Frontal cortex (tissue), 4 donors: ENCODE measurements around the gene PRR14L. TPM values are rescaled to one million over a fixed set of nuclear protein-coding genes. Genes with fewer than 3 reads are reported as not detected.
"Not testable (repeated sequence)": the region's sequence is repeated elsewhere in the genome, so short reads cannot be mapped to it uniquely, and the experiment has no call there.

Experiments used
- DNase-seq, 2 donors: peaks; one replicate each; pipeline ENCODE4 v3.0.0; 2012; ENCODE audit warnings: low spot score in 2 of 2
- FAIRE-seq: peaks from 2 replicates; lab custom pipeline; 2012; peaks lifted over from hg19 to GRCh38; lab: Jason Lieb, UNC
- total RNA-seq: library from RNA; depleted of rRNA; stranded (reverse); fragments of >200 nt; gene quantifications from one replicate; pipeline ENCODE4 v1.2.3, GENCODE V29; 2014
- donor health status: control.
- donor health status: control.
- donor health status: control.

The PRR14L gene
- total RNA-seq, 1 donor from 2014 or later: 26.9 TPM

DNA sequence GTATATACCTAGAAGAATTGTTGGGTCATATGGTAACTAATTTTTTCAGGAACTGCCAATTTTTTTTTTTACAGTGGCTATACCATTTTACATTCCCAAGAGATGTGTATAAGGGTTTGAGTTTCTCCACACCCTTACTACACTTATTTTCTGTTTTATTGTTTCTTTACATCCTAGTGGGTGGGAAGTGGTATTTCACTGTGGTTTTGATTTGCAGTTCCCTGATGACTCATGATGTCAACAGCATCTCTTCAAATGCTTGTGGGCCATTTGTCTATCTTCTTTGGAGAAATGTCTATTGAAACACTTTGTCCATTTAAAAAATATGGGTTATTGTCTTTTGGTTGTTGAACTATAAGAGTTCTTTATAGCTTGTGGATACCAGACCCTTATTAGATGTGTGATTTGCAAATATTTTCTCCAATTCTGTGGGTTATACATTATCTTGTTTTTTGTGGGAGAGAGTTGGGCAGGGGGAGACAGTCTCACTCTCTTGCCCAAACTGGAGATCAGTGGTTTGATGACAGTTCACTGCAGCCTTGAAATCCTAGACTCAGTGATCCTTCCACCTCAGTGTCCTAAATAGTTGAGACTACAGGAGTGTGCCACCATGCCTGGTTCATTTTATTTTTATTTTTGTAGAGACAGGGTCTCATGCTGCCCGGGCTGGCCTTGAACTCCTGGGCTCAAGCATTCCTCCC is 57.6 kb downstream of the PRR14L start:
- FAIRE-seq: no peak
- no peak for DNase-seq

DNA sequence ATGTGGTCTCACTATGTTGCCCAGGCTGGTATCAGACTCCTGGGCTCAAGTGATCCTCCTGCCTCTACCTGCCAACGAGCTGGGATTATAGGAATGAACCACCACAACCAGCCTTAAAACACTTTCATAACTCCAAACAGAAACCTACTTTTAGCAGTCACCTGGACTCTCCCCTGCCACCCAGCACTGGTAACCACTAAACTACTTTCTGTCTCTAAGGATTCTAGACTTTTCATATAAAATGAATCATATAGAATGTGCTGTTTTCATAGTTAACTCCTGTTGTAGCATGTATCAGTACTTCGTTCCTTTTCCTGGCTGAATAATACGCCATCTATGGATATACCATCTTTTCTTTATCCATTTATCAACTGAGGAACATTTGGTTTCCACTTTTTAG is 58.5 kb downstream of the PRR14L start:
- no peak for DNase-seq
- FAIRE-seq: no peak

DNA sequence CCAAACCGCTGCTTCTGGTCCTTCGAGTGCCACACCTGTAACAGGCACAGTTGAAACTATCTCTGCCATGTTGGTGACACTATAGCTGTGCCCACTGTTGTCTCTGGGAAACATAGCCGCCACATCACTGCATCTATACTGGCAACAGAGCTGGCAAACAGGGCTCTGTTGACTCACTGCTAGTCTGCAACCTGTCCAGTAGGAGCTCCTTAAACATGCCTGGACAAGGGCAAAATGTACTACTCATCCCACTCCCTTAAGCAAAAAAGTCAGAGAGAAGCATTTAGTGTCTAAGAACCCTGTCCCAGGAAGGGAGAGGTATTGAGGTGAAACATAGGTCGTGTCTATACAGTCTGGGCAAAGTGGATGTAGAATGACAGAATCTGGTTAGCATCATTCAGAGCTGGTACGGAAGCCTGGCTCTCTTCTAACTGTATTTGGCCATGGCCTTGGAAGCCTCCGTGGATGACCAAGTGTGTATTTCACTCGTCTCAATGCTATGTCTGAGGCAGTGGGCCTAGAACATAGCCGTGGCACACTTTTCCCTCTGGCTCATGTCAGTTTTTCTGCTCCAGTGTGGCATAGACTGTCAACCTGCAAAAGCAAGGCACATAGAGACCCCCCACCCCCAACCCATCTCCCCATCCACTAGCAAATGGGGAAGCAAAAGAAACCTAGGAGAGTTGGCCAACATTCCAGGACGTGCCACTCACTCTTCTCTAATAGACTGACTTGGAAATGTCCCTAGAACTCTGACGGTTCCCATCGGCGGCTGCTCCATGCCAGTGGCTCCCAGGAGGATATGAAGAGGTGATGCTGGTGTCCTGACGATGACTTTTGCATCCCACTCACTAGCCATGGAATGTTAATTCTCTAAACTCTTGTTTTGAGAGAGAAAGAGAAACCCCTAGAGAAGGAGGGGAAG is 66.5 kb downstream of the PRR14L start:
- no peak for FAIRE-seq

DNA sequence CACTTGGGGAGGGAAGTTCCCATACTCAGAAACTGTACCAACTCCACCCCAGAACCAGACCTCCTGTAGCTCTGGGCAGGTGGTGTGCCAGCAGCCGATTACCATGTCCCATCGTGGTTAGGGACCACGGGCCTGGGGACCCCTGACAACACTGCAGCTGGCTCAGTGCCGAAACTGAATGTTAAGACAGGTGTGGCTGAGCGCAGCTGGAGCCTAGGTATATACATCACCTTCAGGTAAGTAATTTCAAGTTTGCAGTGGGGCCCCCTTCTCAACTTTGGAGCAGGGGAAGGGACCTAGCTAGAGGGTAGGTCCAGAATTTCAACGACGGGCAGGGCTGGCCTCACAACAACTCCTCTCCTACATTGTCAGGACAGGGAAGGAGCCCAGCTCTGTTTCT is 67.2 kb downstream of the PRR14L start:
- FAIRE-seq (no peak), DNase-seq (no peak)

More for the DNA sequence above, 66.5 kb downstream of the PRR14L start:
- no peak for DNase-seq

DNA sequence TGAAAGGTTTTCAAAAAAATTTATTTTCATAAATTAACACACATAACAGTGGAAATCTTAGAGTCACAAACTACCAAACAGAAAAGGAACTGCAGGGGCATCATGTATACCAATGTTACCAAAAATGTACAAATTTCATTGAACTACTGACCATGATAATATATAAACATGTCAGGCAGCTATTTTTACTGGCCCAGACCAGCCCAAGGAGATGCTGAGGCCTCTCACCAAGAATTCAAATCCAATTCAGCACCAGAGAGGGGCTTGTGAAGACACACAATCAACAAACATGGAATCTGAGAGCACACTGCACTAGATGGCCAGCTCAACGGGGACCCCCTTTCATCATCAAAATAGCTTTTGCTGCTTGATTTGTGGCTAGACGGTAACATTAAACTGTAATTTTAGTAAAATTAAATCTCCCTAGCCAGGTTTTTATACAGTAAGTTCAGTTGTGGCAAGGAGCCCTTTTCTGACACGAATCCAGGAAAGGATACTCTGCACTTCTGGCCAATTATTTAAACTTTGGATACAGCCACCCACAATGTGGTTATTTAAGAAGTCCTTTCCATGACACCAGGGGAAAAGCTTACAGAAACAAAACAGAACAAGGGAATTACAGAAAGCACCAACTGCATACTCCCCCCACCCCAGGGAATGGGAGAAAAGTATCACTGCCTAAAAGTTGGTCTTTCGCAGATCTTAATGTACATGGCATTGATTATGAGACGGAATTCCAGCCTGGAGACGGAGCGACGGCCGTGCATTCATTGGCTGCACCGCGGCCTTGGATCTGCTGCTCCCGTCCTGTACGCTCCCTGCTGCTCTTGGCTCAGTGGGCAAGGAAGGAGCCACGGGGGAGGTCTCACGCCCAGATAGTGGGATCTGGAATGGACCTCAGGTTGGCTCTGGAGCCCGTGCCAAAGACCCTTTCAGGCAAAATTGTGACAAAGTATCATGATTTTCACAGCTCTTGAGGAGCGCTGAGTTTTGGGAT is 68.3 kb downstream of the PRR14L start:
- no peak for FAIRE-seq
- DNase-seq: no peak

DNA sequence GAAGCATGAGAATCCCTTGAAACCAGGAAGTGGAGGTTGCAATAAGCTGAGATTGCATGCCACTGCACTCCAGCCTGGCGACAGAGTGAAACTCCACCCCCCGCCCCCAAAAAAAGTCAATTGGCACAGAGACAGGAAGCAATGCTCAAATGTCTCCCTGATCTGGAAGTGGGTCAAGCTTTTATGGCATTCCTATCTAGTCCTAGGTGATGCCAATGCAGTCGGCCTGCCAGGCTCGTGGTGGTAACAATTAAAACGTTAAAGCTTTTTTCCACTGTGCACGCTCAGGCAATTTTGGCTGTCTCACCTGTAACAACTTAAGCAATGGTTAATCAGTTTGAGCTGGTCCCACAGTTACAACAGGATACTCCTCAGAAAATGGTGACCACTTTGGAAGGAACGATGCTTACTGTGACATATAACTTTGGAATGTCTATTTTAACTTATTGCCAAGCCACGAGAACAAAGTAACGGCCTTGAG is 69.0 kb downstream of the PRR14L start:
- DNase-seq (no peak), FAIRE-seq (no peak)

DNA sequence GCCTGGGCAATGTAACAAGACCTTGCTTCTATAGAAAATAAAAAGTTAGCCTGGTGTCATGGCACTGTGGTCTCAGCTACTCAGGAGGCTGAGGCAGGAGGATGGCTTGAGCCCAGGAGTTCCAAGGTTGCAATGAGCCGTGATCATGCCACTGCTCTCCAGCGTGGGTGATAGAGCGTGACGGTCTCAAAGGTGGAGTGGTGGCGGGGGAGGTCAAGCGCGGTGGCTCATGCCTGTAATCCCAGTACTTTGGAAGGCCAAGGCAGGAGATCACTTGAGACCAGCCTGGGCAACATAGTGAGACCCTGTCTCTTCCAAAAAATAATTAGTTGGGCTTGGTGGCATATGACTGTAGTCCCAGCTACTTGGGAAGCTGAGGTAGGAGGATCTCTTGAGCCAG is 71.2 kb downstream of the PRR14L start:
- FAIRE-seq (no peak), DNase-seq (no peak)

DNA sequence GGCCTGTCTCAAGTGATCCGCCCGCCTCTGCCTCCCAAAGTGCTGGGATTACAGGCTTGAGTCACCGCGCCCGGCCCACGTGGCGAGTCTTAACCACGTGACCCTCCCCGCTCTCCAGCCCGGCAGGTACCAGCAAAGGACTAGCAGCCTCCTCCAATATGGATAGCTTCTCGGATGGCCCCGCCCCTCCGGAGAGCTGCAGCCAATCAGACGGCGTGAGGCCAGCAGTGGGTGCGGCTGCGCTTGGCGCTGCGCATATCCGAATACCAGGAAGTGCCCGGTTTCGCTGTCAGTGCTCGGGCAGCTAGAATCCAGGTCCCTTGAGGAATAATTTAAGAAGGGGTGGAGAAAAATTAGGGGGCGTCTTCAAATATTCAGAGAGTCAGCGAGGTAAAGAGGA is 73.2 kb downstream of the PRR14L start:
- FAIRE-seq (no peak), DNase-seq (peak; percentile 61 to 89)

DNA sequence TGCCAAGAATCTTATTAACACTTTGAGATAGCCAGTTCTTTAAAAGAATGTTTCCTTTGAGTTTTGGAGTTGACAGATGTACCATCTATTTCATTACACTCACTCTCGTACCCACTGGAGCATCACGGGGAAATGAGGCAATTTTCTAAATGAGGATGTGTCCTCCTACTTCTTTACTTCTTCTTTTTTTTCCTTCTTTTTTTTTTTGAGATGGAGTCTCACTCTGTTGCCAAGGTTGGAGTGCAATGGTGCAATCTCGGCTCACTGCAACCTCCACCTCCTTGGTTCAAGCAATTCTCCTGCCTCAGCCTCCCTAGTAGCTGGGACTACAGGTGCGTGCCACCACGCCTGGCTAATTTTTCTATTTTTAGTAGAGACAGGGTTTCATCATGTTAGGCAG is 75.7 kb downstream of the PRR14L start:
- not testable (repeated sequence) for FAIRE-seq, DNase-seq

DNA sequence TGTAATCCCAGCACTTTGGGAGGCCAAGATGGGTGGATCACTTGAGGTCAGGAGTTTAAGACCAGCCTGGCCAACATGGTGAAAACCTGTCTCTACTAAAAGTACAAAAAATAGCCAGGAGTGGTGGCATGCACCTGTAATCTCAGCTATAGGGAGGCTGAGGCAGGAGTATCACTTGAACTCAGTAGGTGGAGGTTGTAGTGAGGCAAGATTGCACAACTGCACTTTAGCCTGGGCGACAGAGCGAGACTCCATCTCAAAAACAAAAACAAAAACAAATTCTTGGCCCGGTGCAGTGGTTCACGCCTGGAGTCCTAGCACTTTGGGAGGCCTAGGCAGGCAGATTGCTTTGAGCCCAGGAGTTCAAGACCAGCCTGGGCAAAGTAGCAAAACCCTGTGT is 81.1 kb downstream of the PRR14L start:
- FAIRE-seq: not testable (repeated sequence)

DNA sequence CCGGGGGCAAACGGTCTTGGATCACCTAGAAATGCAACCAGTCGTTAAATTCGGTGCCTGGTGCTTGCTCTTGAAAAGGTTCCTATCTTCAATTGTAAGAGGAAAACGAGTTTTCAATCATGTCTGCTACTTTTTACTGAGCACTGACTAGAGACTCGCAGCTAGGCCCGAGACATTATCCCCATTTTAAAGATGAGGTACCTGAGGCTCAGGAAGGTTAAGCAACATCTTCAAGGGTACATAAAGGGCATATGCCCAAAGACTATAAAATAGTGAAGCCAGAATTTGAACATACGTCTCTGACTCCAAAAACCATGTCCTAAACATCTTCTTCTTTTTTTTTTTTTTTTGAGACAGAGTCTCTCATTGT is 87.3 kb downstream of the PRR14L start:
- no peak for FAIRE-seq
- no peak for DNase-seq

More for the DNA sequence above, 81.1 kb downstream of the PRR14L start:
- DNase-seq: not testable (repeated sequence)

DNA sequence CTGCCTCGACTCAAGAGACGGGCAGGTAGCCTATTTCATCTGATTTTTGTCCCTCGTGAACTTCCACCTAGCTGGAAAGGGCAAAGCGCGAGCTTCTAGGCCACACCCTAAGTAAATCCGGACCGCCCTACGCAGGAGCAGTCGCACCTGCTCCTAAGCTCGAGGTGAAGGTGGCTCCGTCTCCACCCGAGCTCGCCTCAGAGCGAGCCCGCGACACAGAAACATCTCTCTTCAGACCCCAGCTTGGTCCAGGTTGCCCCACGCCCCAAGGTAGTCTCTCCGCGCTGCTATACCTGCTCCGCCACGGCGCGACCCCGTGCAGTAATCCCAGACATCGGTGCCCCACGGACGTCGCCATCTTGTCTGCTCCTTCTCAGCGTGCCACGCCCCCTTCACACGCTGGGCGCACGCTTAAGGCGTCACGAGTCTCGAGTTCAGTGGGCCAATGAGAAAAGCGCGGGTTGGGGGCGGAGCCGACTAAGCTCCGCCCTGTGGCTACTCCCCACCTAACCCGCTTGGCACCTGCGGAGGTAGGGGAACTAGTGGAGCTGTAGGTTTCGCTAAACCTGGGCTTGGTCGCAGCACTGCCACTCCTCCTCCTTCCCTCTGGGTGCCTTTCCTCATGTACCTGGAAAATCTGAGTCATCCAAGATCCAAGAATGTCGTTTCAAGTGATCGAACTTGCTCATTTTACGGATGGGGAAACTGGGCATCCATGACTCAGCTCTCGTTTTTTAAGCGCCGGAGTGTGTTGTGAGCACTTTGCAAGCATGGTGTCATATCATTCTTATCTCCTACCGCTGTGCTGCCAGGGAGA is 87.9 kb downstream of the PRR14L start, which contains the start of gene PISD:
Gene PISD, minus strand, starts transcription at position 365 of the 817 bp plus-strand sequence. Its CDS starts 7 bp downstream, at position 358.
- peak; percentile 76 to 95 for DNase-seq
- no peak for FAIRE-seq

DNA sequence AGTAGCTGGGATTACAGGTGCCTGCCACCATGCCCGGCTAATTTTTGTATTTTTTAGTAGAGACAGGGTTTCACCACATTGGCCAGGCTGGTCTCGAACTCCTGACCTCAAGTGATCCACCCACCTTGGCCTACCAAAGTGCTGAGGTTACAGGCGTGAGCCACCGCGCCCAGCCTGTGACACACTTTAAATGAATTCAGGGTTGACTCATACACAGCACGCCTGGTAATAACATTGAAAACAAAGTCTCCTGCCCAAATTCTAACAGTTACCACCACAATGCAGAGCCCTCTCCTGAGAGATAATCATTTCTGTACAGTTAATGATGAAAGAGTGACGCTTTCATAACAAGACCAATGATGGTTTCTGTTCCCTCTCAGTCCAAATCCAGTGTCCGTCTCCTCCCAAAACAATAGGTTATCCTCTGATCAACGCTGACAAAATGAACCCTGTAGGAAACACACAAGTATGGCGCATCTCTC is 89.0 kb downstream of the PRR14L start:
- not testable (repeated sequence) for DNase-seq, FAIRE-seq

DNA sequence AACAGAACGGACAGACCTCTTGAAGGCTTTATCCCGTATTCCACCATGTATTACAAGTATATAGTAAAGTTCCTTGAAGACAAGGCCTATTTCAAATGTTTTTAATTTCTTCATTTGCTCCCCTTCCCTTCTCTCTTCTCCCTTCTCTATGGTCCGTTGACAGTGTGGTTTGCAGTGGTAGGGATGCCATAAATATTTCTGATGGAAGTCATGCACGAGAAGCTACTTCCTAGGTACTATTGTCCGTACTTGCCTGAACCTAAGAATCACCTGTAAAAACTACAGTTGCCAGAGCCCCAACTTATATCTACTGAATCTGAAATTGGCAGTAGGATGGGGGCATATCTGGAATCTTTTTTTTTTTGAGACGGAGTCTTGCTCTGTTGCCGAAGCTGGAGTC is 90.7 kb downstream of the PRR14L start:
- DNase-seq: no peak
- no peak for FAIRE-seq

DNA sequence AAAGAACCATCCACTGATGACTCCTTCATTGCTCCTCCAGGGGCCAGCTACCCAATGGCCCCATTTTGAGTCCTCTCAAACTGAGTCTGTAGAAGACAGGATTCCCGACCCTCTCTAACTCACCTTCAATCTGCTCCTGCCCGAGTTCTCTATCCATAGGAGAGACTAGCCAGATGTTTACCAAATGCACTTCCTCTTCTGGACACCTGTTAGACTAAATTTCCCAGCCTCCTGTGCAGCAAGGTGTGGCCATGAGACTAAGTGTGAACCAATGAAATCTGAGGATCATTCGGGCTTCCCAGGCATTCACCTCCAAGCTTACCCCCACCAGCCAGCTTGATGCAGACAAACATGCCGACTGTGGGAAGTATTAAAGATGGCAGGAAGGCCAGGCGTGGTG is 95.5 kb downstream of the PRR14L start:
- no peak for DNase-seq
- FAIRE-seq: no peak

DNA sequence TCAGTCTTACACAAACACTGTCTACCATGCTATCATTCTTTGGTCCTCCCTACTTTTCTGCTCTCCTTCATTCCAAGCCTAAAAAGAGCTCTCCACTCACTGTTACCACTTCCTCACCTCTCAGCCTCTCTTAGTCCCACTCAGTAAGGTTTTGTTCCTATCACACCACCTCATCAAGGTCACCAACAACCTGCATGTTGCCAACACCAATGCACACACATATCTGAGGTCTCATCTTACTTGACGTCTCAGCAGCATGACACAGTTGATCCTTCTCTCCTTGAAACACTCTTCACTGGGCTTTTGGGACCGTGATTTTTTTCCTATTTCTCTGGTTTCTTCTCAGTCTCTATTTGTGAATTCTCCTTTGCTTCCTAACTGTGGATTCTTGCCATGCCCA is 96.0 kb downstream of the PRR14L start:
- DNase-seq (no peak), FAIRE-seq (no peak)

DNA sequence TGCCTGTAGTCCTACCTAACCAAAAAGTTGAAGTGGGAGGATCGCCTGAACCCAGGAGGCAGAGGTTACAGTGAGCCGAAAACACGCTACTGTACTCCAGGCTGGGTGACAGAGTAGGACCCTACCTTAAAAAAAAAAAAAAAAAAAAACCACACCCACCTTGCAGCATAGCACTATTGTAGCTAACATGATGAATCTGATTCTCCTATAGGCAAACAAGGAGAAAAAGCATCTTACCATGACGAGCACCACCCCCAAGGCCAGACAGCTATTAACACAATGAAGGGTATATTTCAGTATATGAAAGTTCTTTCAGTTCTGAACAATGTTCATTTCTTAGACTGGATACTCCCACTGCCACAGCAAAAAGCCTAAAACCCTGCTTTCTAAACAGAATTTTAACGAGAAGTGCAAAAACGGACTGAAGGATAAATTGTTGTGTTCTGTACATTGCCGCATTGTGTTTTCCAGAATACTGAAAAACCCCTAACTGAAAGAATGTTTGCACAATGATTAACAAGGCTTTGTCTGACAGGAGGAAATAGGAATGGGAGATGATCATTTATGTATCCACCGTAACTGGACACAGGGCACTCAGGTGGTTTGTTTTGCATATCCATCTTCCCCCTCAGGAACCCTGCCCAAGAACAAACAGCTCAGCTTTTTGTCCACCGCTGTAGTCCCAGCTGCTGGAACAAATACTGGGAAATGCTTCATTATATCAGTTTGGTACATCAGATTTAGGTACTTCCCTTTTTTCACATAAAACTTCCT is 96.8 kb downstream of the PRR14L start:
- no peak for DNase-seq
- FAIRE-seq: no peak

DNA sequence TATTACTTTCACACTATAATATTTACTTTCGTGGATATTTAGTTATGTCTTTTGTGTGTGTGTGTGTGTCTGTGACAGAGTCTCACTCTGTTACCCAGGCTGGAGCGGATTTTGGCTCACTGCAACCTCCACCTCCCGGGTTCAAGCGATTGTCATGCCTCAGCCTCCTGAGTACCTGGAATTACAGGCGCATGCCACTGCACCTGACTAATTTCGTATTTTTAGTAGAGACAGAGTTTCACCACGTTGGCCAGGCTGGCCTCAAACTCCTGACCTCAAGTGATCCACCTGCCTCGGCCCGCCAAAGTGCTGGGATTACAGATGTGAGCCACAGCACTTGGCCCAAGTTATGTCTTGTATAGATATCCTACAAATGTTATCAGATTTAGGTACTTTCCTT is 97.8 kb downstream of the PRR14L start:
- FAIRE-seq: no peak
- no peak for DNase-seq
